HEK293 (cell line): Measurements from ENCODE around the gene PARP9.

ENCODE experiments used
- HOXC10 ChIP-seq: sonication (generic); formaldehyde crosslinking; IDR thresholded peaks from 2 replicates; pipeline ENCODE4 v1.8.1; 2023; ENCODE audit warnings: mild to moderate bottlenecking, missing genetic modification reagents
- HOXD13 ChIP-seq: sonication (generic); formaldehyde crosslinking; IDR thresholded peaks from 2 replicates; pipeline ENCODE4 v1.8.0; 2022; ENCODE audit warnings: missing genetic modification reagents, borderline replicate concordance
- KLF16 ChIP-seq: fragments of 450-650 bp; formaldehyde crosslinking; IDR thresholded peaks from 2 replicates; pipeline ENCODE4 v1.5.1; 2017; ENCODE audit warnings: missing biosample characterization, missing genetic modification characterization
- KLF8 ChIP-seq: fragments of 450-650 bp; formaldehyde crosslinking; IDR thresholded peaks from 2 replicates; pipeline ENCODE4 v1.5.1; 2016; ENCODE audit warnings: missing biosample characterization, missing genetic modification characterization
- MYNN ChIP-seq: fragments of 450-650 bp; formaldehyde crosslinking; IDR thresholded peaks from 2 replicates; pipeline ENCODE4 v1.5.1; 2016; ENCODE audit warnings: missing biosample characterization, missing genetic modification characterization, borderline replicate concordance
- PRDM2 ChIP-seq: fragments of 450-650 bp; formaldehyde crosslinking; IDR thresholded peaks from 2 replicates; pipeline ENCODE4 v1.5.1; 2016; ENCODE audit warnings: missing biosample characterization, missing genetic modification characterization, borderline replicate concordance
- TRIM28 ChIP-seq: IDR thresholded peaks from 2 replicates; pipeline ENCODE4 v1.6.1; 2011; ENCODE audit warnings: low read length, control low read depth, borderline replicate concordance
- WT1 ChIP-seq: fragments of 450-650 bp; formaldehyde crosslinking; IDR thresholded peaks from 2 replicates; pipeline ENCODE4 v1.5.1; 2016; ENCODE audit warnings: missing biosample characterization, missing genetic modification characterization
- ZBTB49 ChIP-seq: fragments of 450-650 bp; formaldehyde crosslinking; IDR thresholded peaks from 2 replicates; pipeline ENCODE4 v1.5.1; 2016; ENCODE audit warnings: missing biosample characterization, missing genetic modification characterization, low read depth
- ZEB2 ChIP-seq: fragments of 450-650 bp; formaldehyde crosslinking; IDR thresholded peaks from 2 replicates; pipeline ENCODE4 v1.5.1; 2016; ENCODE audit warnings: missing biosample characterization, missing genetic modification characterization
- ZNF133 ChIP-seq: fragments of 450-650 bp; formaldehyde crosslinking; IDR thresholded peaks from 2 replicates; pipeline ENCODE4 v1.5.1; 2016; ENCODE audit warnings: missing biosample characterization, missing genetic modification characterization
- ZNF239 ChIP-seq: fragments of 450-650 bp; formaldehyde crosslinking; IDR thresholded peaks from 2 replicates; pipeline ENCODE4 v1.5.1; 2016; ENCODE audit warnings: missing biosample characterization, missing genetic modification characterization
- ZNF354C ChIP-seq: fragments of 450-650 bp; formaldehyde crosslinking; IDR thresholded peaks from 2 replicates; pipeline ENCODE4 v1.5.1; 2016; ENCODE audit warnings: missing biosample characterization, missing genetic modification characterization, low read depth, borderline replicate concordance
- ZNF366 ChIP-seq: fragments of 450-650 bp; formaldehyde crosslinking; conservative IDR thresholded peaks from 2 replicates; pipeline ENCODE4 v1.5.1; 2016; ENCODE audit warnings: missing biosample characterization, missing genetic modification characterization
- ZNF426 ChIP-seq: fragments of 450-650 bp; formaldehyde crosslinking; IDR thresholded peaks from 2 replicates; pipeline ENCODE4 v1.5.1; 2017; ENCODE audit warnings: missing biosample characterization, missing genetic modification characterization, mild to moderate bottlenecking, inconsistent platforms, moderate library complexity
- ZNF449 ChIP-seq: fragments of 450-650 bp; formaldehyde crosslinking; IDR thresholded peaks from 2 replicates; pipeline ENCODE4 v1.5.1; 2017; ENCODE audit warnings: missing biosample characterization, mild to moderate bottlenecking, missing genetic modification characterization, moderate library complexity
- ZNF530 ChIP-seq: fragments of 450-650 bp; formaldehyde crosslinking; IDR thresholded peaks from 2 replicates; pipeline ENCODE4 v1.5.1; 2016; ENCODE audit warnings: low read depth, missing biosample characterization, missing genetic modification characterization
- ZNF585B ChIP-seq: fragments of 450-650 bp; formaldehyde crosslinking; IDR thresholded peaks from 2 replicates; pipeline ENCODE4 v1.5.1; 2016; ENCODE audit warnings: missing biosample characterization, missing genetic modification characterization
- ZNF600 ChIP-seq: fragments of 450-650 bp; formaldehyde crosslinking; IDR thresholded peaks from 2 replicates; pipeline ENCODE4 v1.5.1; 2016; ENCODE audit warnings: missing biosample characterization, missing genetic modification characterization
- ZNF692 ChIP-seq: fragments of 450-650 bp; formaldehyde crosslinking; IDR thresholded peaks from 2 replicates; pipeline ENCODE4 v1.5.1; 2016; ENCODE audit warnings: missing biosample characterization, missing genetic modification characterization
- ZSCAN23 ChIP-seq: fragments of 450-650 bp; formaldehyde crosslinking; IDR thresholded peaks from 2 replicates; pipeline ENCODE4 v1.5.1; 2016; ENCODE audit warnings: missing biosample characterization, missing genetic modification characterization
- TF ChIP-seq, protein P1 (sequence below): fragments of 450-650 bp; formaldehyde crosslinking; IDR thresholded peaks from 2 replicates; pipeline ENCODE4 v1.5.1; 2016; ENCODE audit warnings: missing biosample characterization, missing genetic modification characterization
- TF ChIP-seq, protein P2 (sequence below): fragments of 450-650 bp; formaldehyde crosslinking; optimal IDR thresholded peaks from 2 replicates; pipeline ENCODE3; 2016; ENCODE audit warnings: missing biosample characterization, mild to moderate bottlenecking, missing genetic modification characterization
- TF ChIP-seq, protein P3 (sequence below): fragments of 450-650 bp; formaldehyde crosslinking; IDR thresholded peaks from 2 replicates; pipeline ENCODE4 v1.5.1; 2016; ENCODE audit warnings: missing biosample characterization, missing genetic modification characterization

PARP9 gene

DNA sequence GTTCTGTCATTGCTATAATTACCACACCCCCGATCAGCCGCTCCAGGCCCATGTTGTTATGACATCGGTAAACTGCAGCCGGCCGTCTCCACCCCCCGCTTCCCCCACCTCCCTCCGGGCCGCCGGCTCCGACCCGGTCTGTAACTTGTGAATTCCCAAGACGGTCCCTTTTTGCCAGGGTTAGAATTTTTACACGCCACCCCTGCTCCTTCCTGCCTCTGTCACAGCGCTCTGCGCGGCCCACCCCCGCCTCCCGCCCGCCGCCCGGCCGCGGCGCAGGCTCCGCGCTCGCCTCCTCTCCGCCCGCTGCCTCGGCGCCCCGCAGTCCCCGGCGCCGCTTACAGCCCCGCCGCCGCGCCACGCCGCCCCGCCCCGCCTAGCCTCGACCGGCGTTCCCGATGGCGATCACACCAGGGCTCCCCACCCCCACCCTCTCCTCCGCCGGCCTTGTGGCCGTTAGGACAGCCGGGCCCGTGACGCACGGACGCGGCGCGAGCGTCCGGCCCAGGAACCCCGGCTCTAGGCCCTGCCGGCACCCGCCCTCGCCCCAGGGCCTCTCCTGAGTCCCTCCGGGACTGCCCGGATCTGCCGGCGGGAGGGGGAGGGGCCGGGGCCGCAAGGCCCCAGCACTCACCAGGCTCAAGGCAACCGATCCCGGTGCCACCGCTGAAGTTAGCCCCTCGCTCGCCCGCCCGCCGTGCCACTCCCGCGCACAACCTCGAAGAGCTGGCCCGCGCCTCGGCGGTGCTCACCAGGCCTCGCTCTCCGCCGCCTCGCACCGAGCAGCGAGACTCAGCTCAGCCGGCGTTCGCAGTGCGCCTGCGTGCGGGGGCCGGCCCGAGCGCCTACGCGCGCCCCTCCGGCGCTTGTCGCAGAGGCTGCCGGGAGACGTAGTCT is 49.7 kb downstream of the PARP9 start, which contains the start of gene KPNA1 (continued):
- TF ChIP-seq, protein P1, sequence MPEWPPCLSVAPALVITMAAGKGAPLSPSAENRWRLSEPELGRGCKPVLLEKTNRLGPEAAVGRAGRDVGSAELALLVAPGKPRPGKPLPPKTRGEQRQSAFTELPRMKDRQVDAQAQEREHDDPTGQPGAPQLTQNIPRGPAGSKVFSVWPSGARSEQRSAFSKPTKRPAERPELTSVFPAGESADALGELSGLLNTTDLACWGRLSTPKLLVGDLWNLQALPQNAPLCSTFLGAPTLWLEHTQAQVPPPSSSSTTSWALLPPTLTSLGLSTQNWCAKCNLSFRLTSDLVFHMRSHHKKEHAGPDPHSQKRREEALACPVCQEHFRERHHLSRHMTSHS (tag by site-specific recombination) = no peak
- TF ChIP-seq ZBTB49 (tag by site-specific recombination) = no peak
- no peak for TF ChIP-seq HOXD13 (CRISPR knock-in tag)
- TF ChIP-seq ZNF585B (tag by site-specific recombination) = no peak; the same call in 1 of the 2 replicates
- no peak for TF ChIP-seq ZNF133 (tag by site-specific recombination)
- no peak for TF ChIP-seq ZNF426 (tag by site-specific recombination)
- TF ChIP-seq MYNN (tag by site-specific recombination) = no peak
- no peak for TF ChIP-seq HOXC10
- TF ChIP-seq, protein P2, sequence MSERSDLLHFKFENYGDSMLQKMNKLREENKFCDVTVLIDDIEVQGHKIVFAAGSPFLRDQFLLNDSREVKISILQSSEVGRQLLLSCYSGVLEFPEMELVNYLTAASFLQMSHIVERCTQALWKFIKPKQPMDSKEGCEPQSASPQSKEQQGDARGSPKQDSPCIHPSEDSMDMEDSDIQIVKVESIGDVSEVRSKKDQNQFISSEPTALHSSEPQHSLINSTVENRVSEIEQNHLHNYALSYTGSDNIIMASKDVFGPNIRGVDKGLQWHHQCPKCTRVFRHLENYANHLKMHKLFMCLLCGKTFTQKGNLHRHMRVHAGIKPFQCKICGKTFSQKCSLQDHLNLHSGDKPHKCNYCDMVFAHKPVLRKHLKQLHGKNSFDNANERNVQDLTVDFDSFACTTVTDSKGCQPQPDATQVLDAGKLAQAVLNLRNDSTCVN (tag by site-specific recombination) = peak; percentile 95
- TF ChIP-seq KLF16 (tag by site-specific recombination) = peak; percentile 75; the same call in 1 of the 2 replicates
- 0 out of 2 replicates have a peak, but pooled peaks have one; percentile 54 for TF ChIP-seq ZNF692 (tag by site-specific recombination)
- no peak for TF ChIP-seq PRDM2 (tag by site-specific recombination)
- TF ChIP-seq, protein P3, sequence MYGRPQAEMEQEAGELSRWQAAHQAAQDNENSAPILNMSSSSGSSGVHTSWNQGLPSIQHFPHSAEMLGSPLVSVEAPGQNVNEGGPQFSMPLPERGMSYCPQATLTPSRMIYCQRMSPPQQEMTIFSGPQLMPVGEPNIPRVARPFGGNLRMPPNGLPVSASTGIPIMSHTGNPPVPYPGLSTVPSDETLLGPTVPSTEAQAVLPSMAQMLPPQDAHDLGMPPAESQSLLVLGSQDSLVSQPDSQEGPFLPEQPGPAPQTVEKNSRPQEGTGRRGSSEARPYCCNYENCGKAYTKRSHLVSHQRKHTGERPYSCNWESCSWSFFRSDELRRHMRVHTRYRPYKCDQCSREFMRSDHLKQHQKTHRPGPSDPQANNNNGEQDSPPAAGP = peak; percentile 53; the same call in 1 of the 2 replicates
- TF ChIP-seq ZNF530 (tag by site-specific recombination) = no peak
- TF ChIP-seq ZNF239 = no peak
- peak; percentile 59; the same call in 1 of the 2 replicates for TF ChIP-seq ZEB2
- TF ChIP-seq ZNF366 (tag by site-specific recombination) = no peak
- TF ChIP-seq ZNF600 (tag by site-specific recombination) = peak; percentile 96; the same call in 1 of the 2 replicates
- 0 out of 2 replicates have a peak, but pooled peaks have one; percentile 38 for TF ChIP-seq ZNF449 (tag by site-specific recombination)
- TF ChIP-seq ZNF354C = no peak
- peak; percentile 32; the same call in 1 of the 2 replicates for TF ChIP-seq WT1 (tag by site-specific recombination)
- no peak for TF ChIP-seq ZSCAN23 (tag by site-specific recombination)
- TF ChIP-seq TRIM28 = 0 out of 2 replicates have a peak, but pooled peaks have one; percentile 16
- no peak; the same call in none of the 2 replicates for TF ChIP-seq KLF8 (tag by site-specific recombination)
